ENCODE data around the gene HAAO.

DNA sequence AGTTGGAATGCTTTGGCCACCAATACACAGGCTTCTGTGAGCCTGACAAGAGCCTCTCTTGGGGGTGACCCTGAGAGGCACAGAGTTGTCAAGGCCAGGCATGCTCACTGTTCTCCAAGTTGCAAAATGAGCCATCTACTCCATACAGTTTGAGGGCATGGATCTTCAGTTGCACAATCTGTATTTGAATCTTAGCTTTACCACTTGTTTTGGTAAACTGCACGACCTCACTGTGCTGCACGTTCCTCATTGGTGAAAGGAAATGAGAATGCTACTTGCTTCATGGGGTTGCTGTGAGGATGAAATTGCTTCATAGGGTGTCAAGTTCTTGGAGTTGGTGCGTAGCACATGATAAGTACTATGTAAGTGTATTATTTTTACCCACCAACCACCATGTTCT, 12.0 kb upstream of the HAAO start:
- TF ChIP-seq, protein P1, sequence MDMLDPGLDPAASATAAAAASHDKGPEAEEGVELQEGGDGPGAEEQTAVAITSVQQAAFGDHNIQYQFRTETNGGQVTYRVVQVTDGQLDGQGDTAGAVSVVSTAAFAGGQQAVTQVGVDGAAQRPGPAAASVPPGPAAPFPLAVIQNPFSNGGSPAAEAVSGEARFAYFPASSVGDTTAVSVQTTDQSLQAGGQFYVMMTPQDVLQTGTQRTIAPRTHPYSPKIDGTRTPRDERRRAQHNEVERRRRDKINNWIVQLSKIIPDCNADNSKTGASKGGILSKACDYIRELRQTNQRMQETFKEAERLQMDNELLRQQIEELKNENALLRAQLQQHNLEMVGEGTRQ (IDR thresholded peaks at IDR 0.05; ENCODE audit: low read length), result no peak
- TF ChIP-seq CBX8 (IDR thresholded peaks at IDR 0.05; ENCODE audit: borderline replicate concordance, low read depth, low read length) (no peak), POLR2A (IDR thresholded peaks at IDR 0.05; ENCODE audit: control extremely low read depth in 1 of 2, low read depth in 2 of 2, low read length in 2 of 2) (no peak), RFX5 (IDR thresholded peaks at IDR 0.05; ENCODE audit: borderline replicate concordance, low read depth, low read length) (no peak), POLR2AphosphoS5 (IDR thresholded peaks at IDR 0.05; ENCODE audit: low read depth, low read length) (no peak), GTF2F1 (IDR thresholded peaks at IDR 0.05; ENCODE audit: borderline replicate concordance, low read depth, low read length) (no peak), RAD21 (IDR thresholded peaks at IDR 0.05 in 1 of 2, conservative IDR thresholded peaks at IDR 0.05 in 1 of 2; ENCODE audit: low read depth in 2 of 2, low read length in 2 of 2) (no peak), SP2 (IDR thresholded peaks at IDR 0.05; ENCODE audit: low read length) (no peak), CTBP2 (IDR thresholded peaks at IDR 0.05; ENCODE audit: borderline replicate concordance, insufficient read depth, insufficient read length, low read length) (no peak), EP300 (IDR thresholded peaks at IDR 0.05; ENCODE audit: borderline replicate concordance in 1 of 2, low read depth in 2 of 2, low read length in 2 of 2) (no peak)
- TF ChIP-seq, protein P2, sequence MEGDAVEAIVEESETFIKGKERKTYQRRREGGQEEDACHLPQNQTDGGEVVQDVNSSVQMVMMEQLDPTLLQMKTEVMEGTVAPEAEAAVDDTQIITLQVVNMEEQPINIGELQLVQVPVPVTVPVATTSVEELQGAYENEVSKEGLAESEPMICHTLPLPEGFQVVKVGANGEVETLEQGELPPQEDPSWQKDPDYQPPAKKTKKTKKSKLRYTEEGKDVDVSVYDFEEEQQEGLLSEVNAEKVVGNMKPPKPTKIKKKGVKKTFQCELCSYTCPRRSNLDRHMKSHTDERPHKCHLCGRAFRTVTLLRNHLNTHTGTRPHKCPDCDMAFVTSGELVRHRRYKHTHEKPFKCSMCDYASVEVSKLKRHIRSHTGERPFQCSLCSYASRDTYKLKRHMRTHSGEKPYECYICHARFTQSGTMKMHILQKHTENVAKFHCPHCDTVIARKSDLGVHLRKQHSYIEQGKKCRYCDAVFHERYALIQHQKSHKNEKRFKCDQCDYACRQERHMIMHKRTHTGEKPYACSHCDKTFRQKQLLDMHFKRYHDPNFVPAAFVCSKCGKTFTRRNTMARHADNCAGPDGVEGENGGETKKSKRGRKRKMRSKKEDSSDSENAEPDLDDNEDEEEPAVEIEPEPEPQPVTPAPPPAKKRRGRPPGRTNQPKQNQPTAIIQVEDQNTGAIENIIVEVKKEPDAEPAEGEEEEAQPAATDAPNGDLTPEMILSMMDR (IDR thresholded peaks at IDR 0.05; ENCODE audit: control extremely low read depth in 1 of 3, insufficient read depth in 1 of 3, low read depth in 1 of 3, low read length in 3 of 3), result no peak

Data from H1 (cell line).